Lung microvascular endothelial cell (primary cell): ENCODE measurements around the gene GRPEL2. TPM values are rescaled to one million over a fixed set of nuclear protein-coding genes. Genes with fewer than 3 reads are reported as not detected.

ENCODE experiments used
- DNase-seq, 2 donors: peaks; one replicate each; pipeline versions ENCODE4 v3.0.0 to v3.0.0-alpha.2; 2010; ENCODE audit warnings: low read depth in 2 of 2
- total RNA-seq: library from RNA; depleted of rRNA; stranded (reverse); fragments of >200 nt; gene quantifications from 2 replicates; pipeline ENCODE4 v1.2.1, GENCODE V29; 2014

Gene GRPEL2
- total RNA-seq, 1 donor from 2014 or later = 128 TPM

DNA sequence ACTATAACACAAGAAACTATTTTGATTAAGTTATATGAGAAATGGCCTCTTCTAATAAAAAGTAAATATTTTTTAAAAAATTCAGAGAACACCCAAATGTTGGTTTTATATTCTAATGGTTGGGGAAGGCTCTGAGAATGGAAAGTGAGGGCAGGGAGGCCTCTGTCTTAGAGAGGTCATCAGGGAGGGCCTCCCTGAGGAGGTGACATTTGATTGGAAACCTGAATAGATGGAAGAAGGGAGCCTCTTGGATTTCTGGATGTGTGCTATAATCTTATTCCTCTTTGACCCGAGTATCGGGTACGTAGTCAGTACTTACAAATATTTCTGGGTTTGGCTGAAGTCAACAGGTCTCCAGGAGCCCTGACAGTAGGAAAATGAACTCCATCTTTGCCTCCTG is 26.1 kb upstream of the GRPEL2 start:
- no peak for DNase-seq

GRCh38 chr5:149320791-149321330 is 24.4 kb upstream of the GRPEL2 start:
- DNase-seq = peak; percentile 93 to 94

DNA sequence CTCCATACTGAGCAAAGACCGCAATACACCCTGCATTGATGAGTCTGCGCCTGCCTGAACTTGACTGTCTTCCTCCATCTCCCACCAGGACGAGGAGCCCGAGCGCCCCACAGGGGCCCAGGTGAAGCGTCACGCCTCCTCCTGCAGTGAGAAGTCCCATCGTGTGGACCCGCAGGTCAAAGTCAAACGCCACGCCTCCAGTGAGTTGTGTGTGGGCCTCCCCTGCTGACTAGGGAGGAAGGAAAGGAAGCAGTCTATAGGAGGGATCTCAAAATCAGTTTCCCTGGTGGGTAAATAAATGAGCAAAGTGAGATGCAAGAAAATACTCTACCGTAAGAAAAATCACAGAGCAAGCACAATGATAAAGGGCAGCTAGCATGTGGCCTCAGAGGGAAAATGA is 22.8 kb upstream of the GRPEL2 start:
- no peak for DNase-seq

GRCh38 chr5:149323210-149323609 is 22.1 kb upstream of the GRPEL2 start:
- peak in 1 of 2 donors; percentile 37 for DNase-seq

GRCh38 chr5:149323621-149324205 is 21.6 kb upstream of the GRPEL2 start:
- DNase-seq = peak; percentile 18 to 31

- DNase-seq = no peak
These were observed 20.7 kb upstream of the GRPEL2 start for GRCh38 chr5:149324641-149325040.

GRCh38 chr5:149325166-149325735 is 20.0 kb upstream of the GRPEL2 start:
- DNase-seq = no peak

DNA sequence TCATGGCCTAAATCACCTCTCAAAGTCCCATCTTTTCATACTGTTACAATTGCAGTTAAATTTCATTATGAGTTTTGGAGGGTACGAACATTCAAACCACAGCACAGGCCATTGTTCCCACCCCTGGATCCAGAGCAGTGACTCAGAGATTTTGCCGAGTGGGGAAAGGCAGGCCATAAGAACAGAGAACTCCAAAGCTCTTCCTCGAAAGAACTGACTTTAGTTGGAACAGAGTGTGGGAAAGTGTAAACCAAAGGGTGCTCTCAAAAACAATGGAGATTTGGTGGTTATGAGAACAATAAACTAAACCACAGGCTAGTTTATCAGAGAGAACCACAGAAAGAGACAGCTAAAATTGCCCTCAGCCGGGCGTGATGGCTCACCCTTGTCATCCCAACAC is 19.4 kb upstream of the GRPEL2 start:
- DNase-seq = no peak

DNA sequence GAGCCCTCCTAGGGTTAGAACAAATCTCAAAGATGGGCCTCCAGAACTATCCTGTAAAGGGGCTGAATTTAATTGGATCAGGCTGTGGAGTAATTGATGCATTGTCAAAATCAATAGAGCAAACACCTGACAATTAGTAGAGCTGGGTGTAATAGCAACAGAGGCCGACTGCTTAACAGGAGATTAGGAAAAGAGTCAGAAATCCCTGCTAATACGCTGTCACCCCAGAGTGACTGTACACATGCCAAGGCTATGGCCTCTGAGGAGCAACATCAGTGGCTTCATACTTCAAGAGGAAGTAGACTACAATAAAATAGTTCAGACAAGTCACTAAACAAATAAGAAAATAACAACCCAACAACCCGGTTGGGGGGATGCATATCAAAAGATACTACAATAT is 18.7 kb upstream of the GRPEL2 start:
- no peak for DNase-seq

GRCh38 chr5:149328177-149328576 is 17.1 kb upstream of the GRPEL2 start:
- no peak for DNase-seq

DNA sequence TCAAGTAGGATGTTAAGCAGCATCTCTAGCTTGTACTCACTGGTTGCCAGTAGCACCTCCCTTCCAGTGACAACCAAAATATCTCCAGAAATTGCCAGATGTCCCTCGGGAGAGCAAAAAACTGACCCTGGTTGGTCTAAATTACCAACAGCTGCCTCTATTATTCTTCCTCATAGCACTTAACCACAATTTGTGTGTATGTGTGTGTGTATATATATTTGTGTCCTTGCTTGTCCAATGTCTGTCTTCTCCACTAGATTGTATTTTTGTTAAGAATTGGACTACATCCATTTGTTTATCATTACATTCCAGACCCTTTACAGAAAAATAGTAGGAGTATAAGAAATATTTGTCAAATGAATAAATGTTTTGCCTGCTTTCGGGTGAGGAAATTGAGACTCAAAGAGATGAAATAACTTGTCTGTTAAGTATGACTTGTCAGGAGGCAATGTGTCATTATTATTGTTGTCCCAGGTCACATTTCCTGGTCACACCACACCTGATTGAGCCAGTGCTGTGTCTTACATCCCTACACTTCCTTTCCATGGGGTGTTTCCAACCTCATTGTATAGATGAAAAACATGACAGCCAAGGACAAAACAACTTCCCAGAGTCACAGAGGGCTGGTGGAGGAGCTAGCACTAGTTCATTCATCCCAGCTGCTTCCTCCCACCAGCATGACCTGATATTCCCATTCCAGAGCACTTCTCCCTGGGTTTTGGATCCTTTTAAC is 11.4 kb upstream of the GRPEL2 start:
- DNase-seq = peak; percentile 77 to 82

DNA sequence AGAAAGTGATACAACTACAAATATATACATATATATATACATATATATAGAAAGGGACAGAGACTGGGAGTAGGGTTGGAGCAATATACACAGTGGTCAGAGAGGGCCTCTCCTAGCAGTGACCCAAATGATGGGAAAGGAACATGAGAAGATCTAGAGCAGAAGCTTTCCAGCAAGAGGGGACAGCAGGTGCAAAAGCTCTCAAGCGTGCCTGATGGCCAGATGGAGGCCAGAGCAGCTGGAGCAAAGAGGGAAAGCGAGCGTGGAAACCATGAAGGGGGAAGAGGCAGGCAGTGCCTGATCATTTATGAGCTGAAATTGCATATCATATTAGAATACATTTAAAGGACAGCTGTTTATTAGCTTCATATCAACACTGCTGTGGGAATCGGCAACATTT is 7.6 kb upstream of the GRPEL2 start:
- no peak for DNase-seq

- DNase-seq = no peak
These were observed 6.9 kb upstream of the GRPEL2 start for GRCh38 chr5:149338364-149338763.

GRCh38 chr5:149340920-149341319 is 4.4 kb upstream of the GRPEL2 start:
- no peak for DNase-seq

- no peak for DNase-seq
These were observed 3.4 kb upstream of the GRPEL2 start for GRCh38 chr5:149341876-149342275.

GRCh38 chr5:149344151-149344550 is 1.1 kb upstream of the GRPEL2 start:
- DNase-seq = no peak

- peak; percentile 49 to 55 for DNase-seq
These were observed 558 bp downstream of the GRPEL2 start for GRCh38 chr5:149345892-149346222.

GRCh38 chr5:149348518-149348917 is 3.2 kb downstream of the GRPEL2 start:
- DNase-seq = peak; percentile 64 to 79

- no peak for DNase-seq
These were observed 4.1 kb downstream of the GRPEL2 start for GRCh38 chr5:149349382-149349781.

DNA sequence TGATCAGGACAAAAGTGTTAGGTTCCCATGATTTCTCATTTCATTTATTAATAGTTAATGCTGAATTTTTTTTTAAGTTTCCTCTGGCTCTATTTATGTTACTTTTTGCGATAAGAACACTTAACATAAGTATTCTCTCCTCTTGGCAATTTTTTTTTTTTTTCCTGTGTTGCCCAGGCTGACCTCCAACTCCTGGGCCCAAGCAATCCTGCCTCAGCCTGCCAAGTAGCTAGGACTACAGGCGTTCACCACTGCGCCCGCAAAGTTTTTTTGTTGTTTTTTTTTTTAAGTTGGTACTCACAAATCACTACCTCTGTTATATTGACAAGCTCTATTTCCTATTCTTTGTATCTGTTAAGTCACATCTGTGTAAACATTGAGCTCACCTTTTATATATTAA is 6.9 kb downstream of the GRPEL2 start:
- no peak for DNase-seq

- DNase-seq = no peak
These were observed 8.6 kb downstream of the GRPEL2 start for GRCh38 chr5:149353911-149354310.

GRCh38 chr5:149355688-149356087 is 10.4 kb downstream of the GRPEL2 start:
- DNase-seq = no peak

DNA sequence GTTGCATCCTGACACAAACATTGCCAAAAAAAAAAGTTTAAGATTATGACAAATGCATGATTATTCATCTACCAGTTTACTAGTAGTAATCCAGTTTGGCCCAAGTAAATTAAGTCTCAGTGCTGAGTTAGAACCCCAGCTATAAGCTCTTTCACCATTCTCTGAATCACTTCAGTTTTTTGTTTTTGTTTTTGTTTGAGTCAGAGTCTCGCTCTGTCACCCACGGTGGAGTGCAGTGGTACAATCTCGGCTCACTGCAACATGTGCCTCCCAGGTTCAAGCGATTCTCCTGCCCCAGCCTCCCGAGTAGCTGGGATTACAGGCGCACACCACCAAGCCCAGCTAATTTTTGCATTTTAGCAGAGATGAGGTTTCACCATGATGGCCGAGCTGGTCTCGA is 11.1 kb downstream of the GRPEL2 start:
- no peak for DNase-seq
